Measurements from ENCODE around the gene EID2. TPM values are rescaled to one million over a fixed set of nuclear protein-coding genes. Genes with fewer than 3 reads are reported as not detected.

The EID2 gene
- total and polyA plus RNA-seq, 2 of the 8 experiments (the other 6 are each of a cell fraction or from before 2014, with no cell fraction given) = 7.8 to 29.6 TPM

DNA sequence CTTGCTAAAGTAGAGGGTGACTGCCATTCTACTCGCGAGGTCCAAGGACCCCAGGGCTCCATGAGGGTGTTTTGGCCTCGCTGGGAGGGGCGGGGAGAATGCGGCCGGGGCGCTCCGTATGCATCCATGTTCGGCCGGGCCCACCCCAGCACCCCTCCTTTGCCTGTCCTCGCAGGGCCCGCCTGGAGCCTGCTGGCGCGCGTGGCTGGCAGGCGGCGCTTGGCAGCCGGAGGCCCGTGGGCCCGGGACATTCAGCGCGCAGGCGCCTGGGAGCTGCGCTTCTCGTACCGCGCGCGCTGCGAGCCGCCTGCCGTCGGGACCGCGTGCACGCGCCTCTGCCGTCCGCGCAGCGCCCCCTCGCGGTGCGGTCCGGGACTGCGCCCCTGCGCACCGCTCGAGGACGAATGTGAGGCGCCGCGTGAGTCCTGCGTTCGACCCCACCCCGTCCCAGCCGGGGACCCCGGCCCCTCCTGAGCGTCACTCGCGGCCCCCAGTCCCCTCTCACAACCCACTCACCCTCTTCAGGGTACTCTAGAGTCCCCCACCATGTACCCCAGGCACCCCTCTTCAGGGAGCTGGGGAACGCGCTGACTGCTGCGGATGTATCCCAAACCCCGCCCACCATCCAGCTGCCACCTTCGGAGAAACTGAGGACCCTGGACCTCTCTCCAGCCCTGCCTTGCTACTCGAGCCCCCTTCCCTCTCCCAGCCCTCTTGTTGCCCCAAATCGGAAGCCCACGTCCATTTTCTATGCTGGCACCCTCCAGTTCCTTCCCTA, 37.1 kb downstream of the EID2 start (continued):
- TF ChIP-seq, protein P1, sequence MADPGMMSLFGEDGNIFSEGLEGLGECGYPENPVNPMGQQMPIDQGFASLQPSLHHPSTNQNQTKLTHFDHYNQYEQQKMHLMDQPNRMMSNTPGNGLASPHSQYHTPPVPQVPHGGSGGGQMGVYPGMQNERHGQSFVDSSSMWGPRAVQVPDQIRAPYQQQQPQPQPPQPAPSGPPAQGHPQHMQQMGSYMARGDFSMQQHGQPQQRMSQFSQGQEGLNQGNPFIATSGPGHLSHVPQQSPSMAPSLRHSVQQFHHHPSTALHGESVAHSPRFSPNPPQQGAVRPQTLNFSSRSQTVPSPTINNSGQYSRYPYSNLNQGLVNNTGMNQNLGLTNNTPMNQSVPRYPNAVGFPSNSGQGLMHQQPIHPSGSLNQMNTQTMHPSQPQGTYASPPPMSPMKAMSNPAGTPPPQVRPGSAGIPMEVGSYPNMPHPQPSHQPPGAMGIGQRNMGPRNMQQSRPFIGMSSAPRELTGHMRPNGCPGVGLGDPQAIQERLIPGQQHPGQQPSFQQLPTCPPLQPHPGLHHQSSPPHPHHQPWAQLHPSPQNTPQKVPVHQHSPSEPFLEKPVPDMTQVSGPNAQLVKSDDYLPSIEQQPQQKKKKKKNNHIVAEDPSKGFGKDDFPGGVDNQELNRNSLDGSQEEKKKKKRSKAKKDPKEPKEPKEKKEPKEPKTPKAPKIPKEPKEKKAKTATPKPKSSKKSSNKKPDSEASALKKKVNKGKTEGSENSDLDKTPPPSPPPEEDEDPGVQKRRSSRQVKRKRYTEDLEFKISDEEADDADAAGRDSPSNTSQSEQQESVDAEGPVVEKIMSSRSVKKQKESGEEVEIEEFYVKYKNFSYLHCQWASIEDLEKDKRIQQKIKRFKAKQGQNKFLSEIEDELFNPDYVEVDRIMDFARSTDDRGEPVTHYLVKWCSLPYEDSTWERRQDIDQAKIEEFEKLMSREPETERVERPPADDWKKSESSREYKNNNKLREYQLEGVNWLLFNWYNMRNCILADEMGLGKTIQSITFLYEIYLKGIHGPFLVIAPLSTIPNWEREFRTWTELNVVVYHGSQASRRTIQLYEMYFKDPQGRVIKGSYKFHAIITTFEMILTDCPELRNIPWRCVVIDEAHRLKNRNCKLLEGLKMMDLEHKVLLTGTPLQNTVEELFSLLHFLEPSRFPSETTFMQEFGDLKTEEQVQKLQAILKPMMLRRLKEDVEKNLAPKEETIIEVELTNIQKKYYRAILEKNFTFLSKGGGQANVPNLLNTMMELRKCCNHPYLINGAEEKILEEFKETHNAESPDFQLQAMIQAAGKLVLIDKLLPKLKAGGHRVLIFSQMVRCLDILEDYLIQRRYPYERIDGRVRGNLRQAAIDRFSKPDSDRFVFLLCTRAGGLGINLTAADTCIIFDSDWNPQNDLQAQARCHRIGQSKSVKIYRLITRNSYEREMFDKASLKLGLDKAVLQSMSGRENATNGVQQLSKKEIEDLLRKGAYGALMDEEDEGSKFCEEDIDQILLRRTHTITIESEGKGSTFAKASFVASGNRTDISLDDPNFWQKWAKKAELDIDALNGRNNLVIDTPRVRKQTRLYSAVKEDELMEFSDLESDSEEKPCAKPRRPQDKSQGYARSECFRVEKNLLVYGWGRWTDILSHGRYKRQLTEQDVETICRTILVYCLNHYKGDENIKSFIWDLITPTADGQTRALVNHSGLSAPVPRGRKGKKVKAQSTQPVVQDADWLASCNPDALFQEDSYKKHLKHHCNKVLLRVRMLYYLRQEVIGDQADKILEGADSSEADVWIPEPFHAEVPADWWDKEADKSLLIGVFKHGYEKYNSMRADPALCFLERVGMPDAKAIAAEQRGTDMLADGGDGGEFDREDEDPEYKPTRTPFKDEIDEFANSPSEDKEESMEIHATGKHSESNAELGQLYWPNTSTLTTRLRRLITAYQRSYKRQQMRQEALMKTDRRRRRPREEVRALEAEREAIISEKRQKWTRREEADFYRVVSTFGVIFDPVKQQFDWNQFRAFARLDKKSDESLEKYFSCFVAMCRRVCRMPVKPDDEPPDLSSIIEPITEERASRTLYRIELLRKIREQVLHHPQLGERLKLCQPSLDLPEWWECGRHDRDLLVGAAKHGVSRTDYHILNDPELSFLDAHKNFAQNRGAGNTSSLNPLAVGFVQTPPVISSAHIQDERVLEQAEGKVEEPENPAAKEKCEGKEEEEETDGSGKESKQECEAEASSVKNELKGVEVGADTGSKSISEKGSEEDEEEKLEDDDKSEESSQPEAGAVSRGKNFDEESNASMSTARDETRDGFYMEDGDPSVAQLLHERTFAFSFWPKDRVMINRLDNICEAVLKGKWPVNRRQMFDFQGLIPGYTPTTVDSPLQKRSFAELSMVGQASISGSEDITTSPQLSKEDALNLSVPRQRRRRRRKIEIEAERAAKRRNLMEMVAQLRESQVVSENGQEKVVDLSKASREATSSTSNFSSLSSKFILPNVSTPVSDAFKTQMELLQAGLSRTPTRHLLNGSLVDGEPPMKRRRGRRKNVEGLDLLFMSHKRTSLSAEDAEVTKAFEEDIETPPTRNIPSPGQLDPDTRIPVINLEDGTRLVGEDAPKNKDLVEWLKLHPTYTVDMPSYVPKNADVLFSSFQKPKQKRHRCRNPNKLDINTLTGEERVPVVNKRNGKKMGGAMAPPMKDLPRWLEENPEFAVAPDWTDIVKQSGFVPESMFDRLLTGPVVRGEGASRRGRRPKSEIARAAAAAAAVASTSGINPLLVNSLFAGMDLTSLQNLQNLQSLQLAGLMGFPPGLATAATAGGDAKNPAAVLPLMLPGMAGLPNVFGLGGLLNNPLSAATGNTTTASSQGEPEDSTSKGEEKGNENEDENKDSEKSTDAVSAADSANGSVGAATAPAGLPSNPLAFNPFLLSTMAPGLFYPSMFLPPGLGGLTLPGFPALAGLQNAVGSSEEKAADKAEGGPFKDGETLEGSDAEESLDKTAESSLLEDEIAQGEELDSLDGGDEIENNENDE (IDR thresholded peaks at IDR 0.05; ENCODE audit: insufficient replicate concordance, low read length) = no peak
- TF ChIP-seq SRF (IDR thresholded peaks at IDR 0.05; ENCODE audit: low read depth, low read length) (no peak), NANOG (IDR thresholded peaks at IDR 0.05; ENCODE audit: insufficient read depth, low read depth, low read length, poor library complexity, severe bottlenecking) (no peak), GTF2F1 (IDR thresholded peaks at IDR 0.05; ENCODE audit: borderline replicate concordance, low read depth, low read length) (peak; percentile 86; the same call in 1 of the 2 replicates), MAFK (IDR thresholded peaks at IDR 0.05; ENCODE audit: low read depth, low read length) (no peak), SUZ12 (IDR thresholded peaks at IDR 0.05; ENCODE audit: low read length) (no peak), RNF2 (IDR thresholded peaks at IDR 0.05; ENCODE audit: borderline replicate concordance, low read depth, low read length, missing control alignments, poor library complexity, severe bottlenecking) (peak; percentile 63)
- TF ChIP-seq, protein P2, sequence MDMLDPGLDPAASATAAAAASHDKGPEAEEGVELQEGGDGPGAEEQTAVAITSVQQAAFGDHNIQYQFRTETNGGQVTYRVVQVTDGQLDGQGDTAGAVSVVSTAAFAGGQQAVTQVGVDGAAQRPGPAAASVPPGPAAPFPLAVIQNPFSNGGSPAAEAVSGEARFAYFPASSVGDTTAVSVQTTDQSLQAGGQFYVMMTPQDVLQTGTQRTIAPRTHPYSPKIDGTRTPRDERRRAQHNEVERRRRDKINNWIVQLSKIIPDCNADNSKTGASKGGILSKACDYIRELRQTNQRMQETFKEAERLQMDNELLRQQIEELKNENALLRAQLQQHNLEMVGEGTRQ (IDR thresholded peaks at IDR 0.05; ENCODE audit: low read length) = no peak; the same call in 1 of the 2 replicates
